GM21619 (cell line): ENCODE measurements around the gene TAF11L2.
"Not testable (repeated sequence)": the region's sequence is repeated elsewhere in the genome, so short reads cannot be mapped to it uniquely, and the experiment has no call there.

Source experiments
- ATAC-seq: cut with Tn5 transposase; IDR thresholded peaks from one replicate; pipeline ENCODE4 v1.9.1; 2021; ENCODE audit not compliant: unreplicated experiment

TAF11L2 gene

DNA sequence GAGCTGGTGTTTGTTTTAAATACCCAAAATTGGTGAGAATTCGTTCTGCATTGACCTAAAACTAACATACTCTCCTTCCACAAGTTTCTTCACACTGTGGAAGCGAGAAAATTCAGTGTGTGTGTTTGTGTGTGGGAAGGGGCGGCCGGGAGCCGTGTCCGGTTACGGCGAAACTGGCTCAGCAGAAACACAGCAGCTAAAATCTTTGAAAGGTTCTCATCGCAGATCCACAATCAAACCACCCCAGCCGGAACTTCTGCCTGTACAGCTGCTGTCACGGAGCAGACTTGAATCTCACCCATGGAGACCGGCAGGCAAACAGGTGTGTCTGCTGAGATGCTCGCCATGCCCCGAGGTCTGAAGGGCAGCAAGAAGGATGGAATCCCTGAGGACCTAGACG is 26.9 kb downstream of the TAF11L2 start, which contains the start of gene TAF11L5:
Gene TAF11L5, plus strand, starts transcription at position 301 of the 400 bp plus-strand sequence.
- ATAC-seq, result not testable (repeated sequence)

DNA sequence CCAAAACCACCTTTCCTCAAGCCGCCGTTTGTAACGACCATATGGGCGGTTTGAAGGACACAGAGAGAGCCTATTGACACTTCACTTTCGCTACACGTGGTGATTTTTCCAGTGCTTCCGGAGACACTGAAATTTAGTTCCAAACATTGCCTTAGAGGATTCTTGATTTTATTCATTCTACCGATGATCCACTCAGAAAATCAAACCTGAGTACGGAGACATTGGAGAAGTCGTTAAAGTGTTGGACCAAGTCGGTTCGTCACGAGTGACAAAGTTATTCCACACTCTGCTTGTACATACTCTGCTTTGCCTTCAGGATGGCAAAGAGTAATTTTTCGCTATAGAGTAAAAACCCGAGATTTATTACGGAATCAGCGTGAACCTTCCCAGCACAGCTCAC is 28.5 kb downstream of the TAF11L2 start:
- not testable (repeated sequence) for ATAC-seq

DNA sequence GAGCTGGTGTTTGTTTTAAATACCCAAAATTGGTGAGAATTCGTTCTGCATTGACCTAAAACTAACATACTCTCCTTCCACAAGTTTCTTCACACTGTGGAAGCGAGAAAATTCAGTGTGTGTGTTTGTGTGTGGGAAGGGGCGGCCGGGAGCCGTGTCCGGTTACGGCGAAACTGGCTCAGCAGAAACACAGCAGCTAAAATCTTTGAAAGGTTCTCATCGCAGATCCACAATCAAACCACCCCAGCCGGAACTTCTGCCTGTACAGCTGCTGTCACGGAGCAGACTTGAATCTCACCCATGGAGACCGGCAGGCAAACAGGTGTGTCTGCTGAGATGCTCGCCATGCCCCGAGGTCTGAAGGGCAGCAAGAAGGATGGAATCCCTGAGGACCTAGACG is 30.3 kb downstream of the TAF11L2 start, which contains the start of gene TAF11L6:
Gene TAF11L6, plus strand, starts transcription at position 301 of the 400 bp plus-strand sequence.
- ATAC-seq, result not testable (repeated sequence)
